Measurements from ENCODE around the gene KLHL20. TPM values are rescaled to one million over a fixed set of nuclear protein-coding genes. Genes with fewer than 3 reads are reported as not detected.
A peak's percentile ranks its signal among the peaks of the same experiment; 100 is the strongest.
"Not testable (repeated sequence)": the region's sequence is repeated elsewhere in the genome, so short reads cannot be mapped to it uniquely, and the experiment has no call there.

KLHL20 gene
- total and polyA plus RNA-seq, 5 donors: 7.3 to 22.0 (median 21.3) TPM

GRCh38 chr1:173749137-173749536, 34.4 kb downstream of the KLHL20 start:
- no peaks in the 10 kb centered on the region for H3K9me3 ChIP-seq (ENCODE audit: control insufficient read depth, low read length)
- intact Hi-C loops (cut with DNase I): no loop called here

GRCh38 chr1:173753830-173754229, 39.0 kb downstream of the KLHL20 start:
- Histone ChIP-seq H3K9me3 (ENCODE audit: control insufficient read depth, low read length) (no peaks in the 10 kb centered on the region), H3K27me3 (ENCODE audit: control insufficient read depth, insufficient read depth) (no peaks in the 10 kb centered on the region), H3K4me3 (ENCODE audit: low read length) (no peak overlapping the region), H3K27ac (ENCODE audit: low read length) (no peak overlapping the region), H3K4me1 (ENCODE audit: control insufficient read depth, insufficient read depth, low read length) (no peaks in the 10 kb centered on the region)
- ATAC-seq (no peak), DNase-seq (no peak)
- intact Hi-C loops (cut with DNase I): no loop called here

More at GRCh38 chr1:173749137-173749536, 34.4 kb downstream of the KLHL20 start:
- no peaks in the 10 kb centered on the region for H3K4me1 ChIP-seq (ENCODE audit: control insufficient read depth, insufficient read depth, low read length)
- no peak for DNase-seq
- ATAC-seq: no peak
- no peak overlapping the region for H3K4me3 ChIP-seq (ENCODE audit: low read length)
- WGBS: 93% methylated on average over 4 of the region's 4 CpGs
- H3K27me3 ChIP-seq (ENCODE audit: control insufficient read depth, insufficient read depth): no peaks in the 10 kb centered on the region
- no peak overlapping the region for H3K27ac ChIP-seq (ENCODE audit: low read length)

DNA sequence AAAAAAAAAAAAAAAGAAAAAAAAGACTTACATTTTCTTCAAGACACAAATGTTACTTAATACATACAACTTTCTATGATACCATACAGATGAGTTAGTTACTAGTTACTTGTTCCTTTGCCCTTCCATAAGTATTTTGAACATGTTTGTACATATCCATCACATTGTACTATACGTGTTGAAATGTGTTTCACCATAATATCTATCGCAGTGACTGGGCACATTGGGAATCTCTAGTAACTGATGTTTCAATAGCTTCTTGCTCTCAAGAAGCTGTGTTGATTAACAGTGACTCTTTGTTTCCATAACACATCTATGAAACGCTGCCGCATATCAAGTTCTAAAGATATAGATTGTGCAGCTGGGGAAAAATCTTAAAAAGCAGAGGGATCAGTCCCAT, 42.9 kb downstream of the KLHL20 start:
- WGBS: 95% methylated on average over 4 of the region's 4 CpGs
- DNase-seq (no peak), ATAC-seq (no peak)
- no peaks in the 10 kb centered on the region for H3K27me3 ChIP-seq (ENCODE audit: control insufficient read depth, insufficient read depth)
- intact Hi-C loops (cut with DNase I): no loop called here
- H3K27ac ChIP-seq (ENCODE audit: low read length): no peak overlapping the region
- no peaks in the 10 kb centered on the region for H3K4me1 ChIP-seq (ENCODE audit: control insufficient read depth, insufficient read depth, low read length)
- no peaks in the 10 kb centered on the region for H3K9me3 ChIP-seq (ENCODE audit: control insufficient read depth, low read length)
- H3K4me3 ChIP-seq (ENCODE audit: low read length): no peak overlapping the region

DNA sequence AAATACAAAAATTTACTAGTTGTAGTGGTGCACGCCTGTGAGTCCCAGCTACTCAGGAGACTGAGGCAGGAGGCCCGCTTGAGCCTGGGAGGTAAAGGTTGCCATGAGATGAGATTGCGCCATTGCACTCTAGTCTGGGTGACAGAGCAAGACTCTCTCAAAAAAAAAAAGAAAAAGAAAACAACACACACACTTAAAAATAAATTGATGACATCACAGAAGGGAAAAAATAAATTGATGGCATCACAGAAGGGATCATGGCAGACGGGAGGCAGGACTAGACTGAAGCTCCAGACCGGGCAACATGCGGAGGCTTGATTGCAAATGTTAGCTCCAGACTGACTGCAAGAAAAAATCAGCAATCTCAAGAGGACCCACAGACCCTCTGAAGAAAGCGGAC, 43.3 kb downstream of the KLHL20 start:
- ATAC-seq (no peak), DNase-seq (no peak)
- intact Hi-C loops (cut with DNase I): no loop called here
- no peaks in the 10 kb centered on the region for H3K9me3 ChIP-seq (ENCODE audit: control insufficient read depth, low read length)
- WGBS: 97% methylated on average over 7 of the region's 7 CpGs
- H3K27me3 ChIP-seq (ENCODE audit: control insufficient read depth, insufficient read depth): no peaks in the 10 kb centered on the region
- H3K4me3 ChIP-seq (ENCODE audit: low read length): no peak overlapping the region
- no peaks in the 10 kb centered on the region for H3K4me1 ChIP-seq (ENCODE audit: control insufficient read depth, insufficient read depth, low read length)
- no peak overlapping the region for H3K27ac ChIP-seq (ENCODE audit: low read length)

DNA sequence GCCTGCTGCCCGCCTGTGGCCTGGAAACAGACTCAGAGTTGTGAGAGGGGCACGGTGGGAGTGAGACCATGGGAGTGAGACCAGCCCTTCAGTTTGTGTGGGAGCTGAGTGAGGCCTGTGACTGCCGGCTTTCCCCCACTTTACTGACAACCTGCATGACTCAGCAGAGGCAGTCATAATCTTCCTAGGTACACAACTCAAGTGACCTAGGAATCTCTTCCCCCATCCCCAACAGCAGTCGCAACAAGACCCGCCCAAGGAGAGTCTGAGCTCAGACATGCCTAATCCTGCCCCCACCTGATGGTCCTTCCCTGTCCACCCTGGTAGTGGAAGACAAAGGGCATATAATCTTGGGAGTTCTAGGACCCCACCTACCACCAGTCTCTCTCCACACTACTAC, 44.2 kb downstream of the KLHL20 start:
- DNase-seq: no peak
- Histone ChIP-seq H3K27ac (ENCODE audit: low read length) (no peak overlapping the region), H3K4me3 (ENCODE audit: low read length) (no peak overlapping the region), H3K9me3 (ENCODE audit: control insufficient read depth, low read length) (no peaks in the 10 kb centered on the region), H3K27me3 (ENCODE audit: control insufficient read depth, insufficient read depth) (no peaks in the 10 kb centered on the region), H3K4me1 (ENCODE audit: control insufficient read depth, insufficient read depth, low read length) (no peaks in the 10 kb centered on the region)
- ATAC-seq: no peak
- WGBS: 96% methylated on average over 5 of the region's 5 CpGs
- intact Hi-C loops (cut with DNase I): no loop called here

- H3K27ac ChIP-seq (ENCODE audit: low read length); H3K4me1 ChIP-seq (ENCODE audit: control insufficient read depth, insufficient read depth, low read length); intact Hi-C loops (cut with DNase I); DNase-seq; H3K27me3 ChIP-seq (ENCODE audit: control insufficient read depth, insufficient read depth); H3K9me3 ChIP-seq (ENCODE audit: control insufficient read depth, low read length); ATAC-seq; H3K4me3 ChIP-seq (ENCODE audit: low read length): not testable (repeated sequence)
- 96% methylated on average over 6 of the region's 6 CpGs for WGBS
Measured at GRCh38 chr1:173764331-173764730, 49.5 kb downstream of the KLHL20 start.

DNA sequence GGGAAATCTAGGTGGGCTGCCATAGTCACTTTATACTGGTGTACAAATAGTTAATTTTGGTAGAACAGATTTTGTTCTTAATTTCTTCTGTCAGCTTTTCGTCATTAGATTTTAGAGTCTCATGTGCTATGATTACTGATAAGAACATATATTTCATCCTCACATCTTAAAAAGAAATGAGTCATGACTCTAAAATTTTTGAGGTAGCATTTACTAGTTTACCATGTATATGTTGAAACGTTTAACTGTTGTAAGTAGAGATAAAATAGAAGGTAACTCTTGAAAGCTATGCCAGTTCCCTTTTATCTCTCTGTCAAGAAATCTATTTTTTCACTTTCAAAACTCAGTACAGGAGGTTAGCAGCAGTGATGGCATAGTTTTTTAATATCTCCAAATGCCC, 53.4 kb downstream of the KLHL20 start:
- no peaks in the 10 kb centered on the region for H3K4me1 ChIP-seq (ENCODE audit: control insufficient read depth, insufficient read depth, low read length)
- no peak overlapping the region for H3K4me3 ChIP-seq (ENCODE audit: low read length)
- no peaks in the 10 kb centered on the region for H3K9me3 ChIP-seq (ENCODE audit: control insufficient read depth, low read length)
- DNase-seq (no peak), ATAC-seq (no peak)
- intact Hi-C loops (cut with DNase I): no loop called here
- 58% methylated on average over 2 of the region's 2 CpGs for WGBS
- no peaks in the 10 kb centered on the region for H3K27me3 ChIP-seq (ENCODE audit: control insufficient read depth, insufficient read depth)
- no peak overlapping the region for H3K27ac ChIP-seq (ENCODE audit: low read length)

GRCh38 chr1:173768827-173769226, 54.0 kb downstream of the KLHL20 start:
- Histone ChIP-seq H3K27ac (ENCODE audit: low read length) (no peak overlapping the region), H3K4me1 (ENCODE audit: control insufficient read depth, insufficient read depth, low read length) (no peaks in the 10 kb centered on the region), H3K27me3 (ENCODE audit: control insufficient read depth, insufficient read depth) (no peaks in the 10 kb centered on the region), H3K4me3 (ENCODE audit: low read length) (no peak overlapping the region), H3K9me3 (ENCODE audit: control insufficient read depth, low read length) (no peaks in the 10 kb centered on the region)
- ATAC-seq (no peak), DNase-seq (no peak)
- 92% methylated on average over 3 of the region's 3 CpGs for WGBS
- intact Hi-C loops (cut with DNase I): no loop called here

DNA sequence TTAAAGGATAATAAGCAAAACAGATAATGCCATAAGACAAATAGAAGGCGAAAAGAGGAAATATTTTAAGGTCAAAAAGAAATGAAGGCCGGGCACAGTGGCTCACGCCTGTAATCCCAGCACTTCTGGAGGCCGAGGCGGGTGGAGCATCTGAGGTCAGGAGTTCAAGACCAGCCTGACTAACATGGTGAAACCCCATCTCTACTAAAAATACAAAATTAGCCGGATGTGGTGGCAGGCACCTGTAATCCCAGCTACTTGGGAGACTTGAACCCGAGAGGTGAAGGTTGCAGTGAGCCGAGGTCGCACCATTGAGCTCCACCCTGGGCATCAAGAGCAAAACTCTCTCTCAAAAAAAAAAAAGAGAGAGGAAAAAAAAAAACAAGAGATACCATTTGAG, 55.5 kb downstream of the KLHL20 start:
- H3K4me1 ChIP-seq (ENCODE audit: control insufficient read depth, insufficient read depth, low read length); intact Hi-C loops (cut with DNase I); H3K9me3 ChIP-seq (ENCODE audit: control insufficient read depth, low read length); H3K4me3 ChIP-seq (ENCODE audit: low read length); ATAC-seq; H3K27me3 ChIP-seq (ENCODE audit: control insufficient read depth, insufficient read depth); H3K27ac ChIP-seq (ENCODE audit: low read length): not testable (repeated sequence)
- peak in 1 of 3 donors; percentile 17 for DNase-seq
- 95% methylated on average over 9 of the region's 9 CpGs for WGBS

- intact Hi-C loops (cut with DNase I): no loop called here
- Histone ChIP-seq H3K27me3 (ENCODE audit: control insufficient read depth, insufficient read depth) (no peaks in the 10 kb centered on the region), H3K4me3 (ENCODE audit: low read length) (no peak overlapping the region), H3K9me3 (ENCODE audit: control insufficient read depth, low read length) (no peaks in the 10 kb centered on the region), H3K4me1 (ENCODE audit: control insufficient read depth, insufficient read depth, low read length) (no peaks in the 10 kb centered on the region), H3K27ac (ENCODE audit: low read length) (no peak overlapping the region)
- ATAC-seq (no peak), DNase-seq (no peak)
- WGBS: 94% methylated on average over 1 of the region's 1 CpG
Measured at GRCh38 chr1:173771560-173771959, 56.8 kb downstream of the KLHL20 start.

GRCh38 chr1:173775578-173776226, 60.9 kb downstream of the KLHL20 start:
- Histone ChIP-seq H3K27me3 (ENCODE audit: control insufficient read depth, insufficient read depth) (no peaks in the 10 kb centered on the region), H3K4me3 (ENCODE audit: low read length) (no peak overlapping the region), H3K4me1 (ENCODE audit: control insufficient read depth, insufficient read depth, low read length) (no peaks in the 10 kb centered on the region), H3K27ac (ENCODE audit: low read length) (no peak overlapping the region), H3K9me3 (ENCODE audit: control insufficient read depth, low read length) (no peaks in the 10 kb centered on the region)
- no peak for ATAC-seq
- DNase-seq: no peak
- intact Hi-C loops (cut with DNase I): no loop called here
- WGBS: 79% methylated on average over 5 of the region's 5 CpGs

DNA sequence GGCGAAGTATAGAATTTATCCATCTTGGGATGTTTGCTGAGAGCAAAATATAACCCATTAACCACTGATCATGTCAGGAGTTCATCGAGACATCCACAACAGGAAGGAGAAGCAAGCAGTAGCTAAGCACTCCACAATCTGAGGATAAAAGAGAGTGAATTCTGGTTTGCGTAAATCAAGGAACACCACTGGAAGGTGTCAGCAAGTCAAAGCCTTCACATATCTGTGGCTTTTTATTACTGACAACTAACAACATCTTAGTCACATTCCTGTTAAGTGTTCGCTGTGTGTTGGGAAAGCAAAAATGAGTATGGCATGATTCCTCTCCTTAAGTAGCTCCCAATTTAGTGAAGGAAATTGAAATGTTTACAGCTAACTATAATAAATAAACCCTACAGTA, 65.2 kb downstream of the KLHL20 start:
- intact Hi-C loops (cut with DNase I): no loop called here
- WGBS: 97% methylated on average over 4 of the region's 4 CpGs
- ATAC-seq (no peak), DNase-seq (no peak)
- H3K4me1 ChIP-seq (ENCODE audit: control insufficient read depth, insufficient read depth, low read length): no peaks in the 10 kb centered on the region
- H3K27ac ChIP-seq (ENCODE audit: low read length): no peak overlapping the region
- no peak overlapping the region for H3K4me3 ChIP-seq (ENCODE audit: low read length)
- H3K9me3 ChIP-seq (ENCODE audit: control insufficient read depth, low read length): no peaks in the 10 kb centered on the region
- H3K27me3 ChIP-seq (ENCODE audit: control insufficient read depth, insufficient read depth): no peaks in the 10 kb centered on the region
